HCEC 1CT (cell line): Measurements from ENCODE around the gene TNPO1.
A peak's percentile ranks its signal among the peaks of the same experiment; 100 is the strongest.
"Not testable (repeated sequence)": the region's sequence is repeated elsewhere in the genome, so short reads cannot be mapped to it uniquely, and the experiment has no call there.

Experiments
- DNase-seq: peaks from one replicate; pipeline ENCODE4 v3.0.0-alpha.2; 2017

The TNPO1 gene

GRCh38 chr5:72816284-72817075, at the start of gene TNPO1:
Gene TNPO1, plus strand, starts transcription at chr5:72816661. Its CDS starts 77 bp downstream, at chr5:72816738.
- DNase-seq: peak; percentile 90

GRCh38 chr5:72767289-72768010, 49.0 kb upstream of the TNPO1 start:
- DNase-seq: no peak

GRCh38 chr5:72770266-72770665, 46.2 kb upstream of the TNPO1 start:
- no peak for DNase-seq

- no peak for DNase-seq
Observed at GRCh38 chr5:72776684-72777083, 39.8 kb upstream of the TNPO1 start.

GRCh38 chr5:72779520-72779919, 36.9 kb upstream of the TNPO1 start:
- DNase-seq: no peak

GRCh38 chr5:72783354-72783753, 33.1 kb upstream of the TNPO1 start:
- no peak for DNase-seq

GRCh38 chr5:72784129-72784528, 32.3 kb upstream of the TNPO1 start:
- no peak for DNase-seq

- no peak for DNase-seq
Observed at GRCh38 chr5:72785801-72786200, 30.7 kb upstream of the TNPO1 start.

- no peak for DNase-seq
Observed at GRCh38 chr5:72786676-72787075, 29.8 kb upstream of the TNPO1 start.

- peak; percentile 48 for DNase-seq
Observed at GRCh38 chr5:72788866-72789505, 27.5 kb upstream of the TNPO1 start.

- DNase-seq: peak; percentile 32
Observed at GRCh38 chr5:72790186-72790585, 26.3 kb upstream of the TNPO1 start.

GRCh38 chr5:72792662-72793061, 23.8 kb upstream of the TNPO1 start:
- DNase-seq: not testable (repeated sequence)

- DNase-seq: no peak
Observed at GRCh38 chr5:72796001-72796400, 20.5 kb upstream of the TNPO1 start.

- DNase-seq: no peak
Observed at GRCh38 chr5:72799721-72800120, 16.7 kb upstream of the TNPO1 start.

- DNase-seq: not testable (repeated sequence)
Observed at GRCh38 chr5:72808637-72809036, 7.8 kb upstream of the TNPO1 start.

GRCh38 chr5:72811849-72812248, 4.6 kb upstream of the TNPO1 start:
- DNase-seq: no peak

GRCh38 chr5:72812488-72812887, 4.0 kb upstream of the TNPO1 start:
- no peak for DNase-seq

- no peak for DNase-seq
Observed at GRCh38 chr5:72814104-72814503, 2.4 kb upstream of the TNPO1 start.

GRCh38 chr5:72814864-72815263, 1.6 kb upstream of the TNPO1 start:
- DNase-seq: no peak

GRCh38 chr5:72815580-72816283, 729 bp upstream of the TNPO1 start:
- peak; percentile 44 for DNase-seq

GRCh38 chr5:72817076-72817481, 618 bp downstream of the TNPO1 start:
- peak; percentile 68 for DNase-seq

GRCh38 chr5:72817671-72818266, 1.3 kb downstream of the TNPO1 start:
- no peak for DNase-seq
